Measurements from ENCODE around the gene MYL11. TPM values are rescaled to one million over a fixed set of nuclear protein-coding genes. Genes with fewer than 3 reads are reported as not detected.
"Not testable (repeated sequence)": the region's sequence is repeated elsewhere in the genome, so short reads cannot be mapped to it uniquely, and the experiment has no call there.

MYL11 gene
- total RNA-seq, 1 experiment from 2014 or later: not detected

GRCh38 chr16:30383521-30383920 is 8.9 kb downstream of the MYL11 start:
- no peaks in the 10 kb centered on the region for H3K27me3 ChIP-seq (ENCODE audit: control insufficient read depth, insufficient read depth, low read length)
- no peak for DNase-seq
- H3K36me3 ChIP-seq (replicated peaks; ENCODE audit: control insufficient read depth, insufficient read depth, low read length): no peaks in the 10 kb centered on the region
- H3K4me3 ChIP-seq (ENCODE audit: insufficient read depth, low read depth, low read length): no peak overlapping the region

- Histone ChIP-seq H3K27me3 (ENCODE audit: control insufficient read depth, insufficient read depth, low read length) (no peaks in the 10 kb centered on the region), H3K36me3 (replicated peaks; ENCODE audit: control insufficient read depth, insufficient read depth, low read length) (peaks cover 8% of the 10 kb centered on the region), H3K4me3 (ENCODE audit: insufficient read depth, low read depth, low read length) (peak overlapping the region; percentile 93)
- DNase-seq: peak; percentile 96
These were observed 20.1 kb downstream of the MYL11 start for GRCh38 chr16:30394592-30395154.

GRCh38 chr16:30395155-30395991 is 20.8 kb downstream of the MYL11 start, which contains the start of gene ZNF48:
Gene ZNF48 (plus strand): TSS chr16:30395420. CDS start chr16:30395795, 375 bp downstream.
- Histone ChIP-seq H3K4me3 (ENCODE audit: insufficient read depth, low read depth, low read length) (peak within 1 kb of the TSS; percentile 93), H3K36me3 (replicated peaks; ENCODE audit: control insufficient read depth, insufficient read depth, low read length) (peaks cover 8% of the 10 kb centered on the region), H3K27me3 (ENCODE audit: control insufficient read depth, insufficient read depth, low read length) (no peaks in the 10 kb centered on the region)
- peak; percentile 95 for DNase-seq

- Histone ChIP-seq H3K4me3 (ENCODE audit: insufficient read depth, low read depth, low read length) (peak overlapping the region; percentile 93), H3K27me3 (ENCODE audit: control insufficient read depth, insufficient read depth, low read length) (no peaks in the 10 kb centered on the region), H3K36me3 (replicated peaks; ENCODE audit: control insufficient read depth, insufficient read depth, low read length) (peaks cover 8% of the 10 kb centered on the region)
- DNase-seq: no peak
These were observed 21.5 kb downstream of the MYL11 start for GRCh38 chr16:30395992-30396585.

- not testable (repeated sequence) for H3K27me3 ChIP-seq (ENCODE audit: control insufficient read depth, insufficient read depth, low read length); H3K36me3 ChIP-seq (replicated peaks; ENCODE audit: control insufficient read depth, insufficient read depth, low read length); H3K4me3 ChIP-seq (ENCODE audit: insufficient read depth, low read depth, low read length); DNase-seq
These were observed 22.0 kb downstream of the MYL11 start for GRCh38 chr16:30396627-30397026.

- Histone ChIP-seq H3K4me3 (ENCODE audit: insufficient read depth, low read depth, low read length) (no peak overlapping the region), H3K36me3 (replicated peaks; ENCODE audit: control insufficient read depth, insufficient read depth, low read length) (peaks cover 8% of the 10 kb centered on the region), H3K27me3 (ENCODE audit: control insufficient read depth, insufficient read depth, low read length) (no peaks in the 10 kb centered on the region)
- DNase-seq: no peak
These were observed 22.5 kb downstream of the MYL11 start for GRCh38 chr16:30397056-30397455.

GRCh38 chr16:30397776-30398660 is 23.4 kb downstream of the MYL11 start:
- H3K27me3 ChIP-seq (ENCODE audit: control insufficient read depth, insufficient read depth, low read length): no peaks in the 10 kb centered on the region
- peaks cover 8% of the 10 kb centered on the region for H3K36me3 ChIP-seq (replicated peaks; ENCODE audit: control insufficient read depth, insufficient read depth, low read length)
- H3K4me3 ChIP-seq (ENCODE audit: insufficient read depth, low read depth, low read length): no peak overlapping the region
- DNase-seq: no peak

- peak; percentile 67 for DNase-seq
- Histone ChIP-seq H3K27me3 (ENCODE audit: control insufficient read depth, insufficient read depth, low read length) (no peaks in the 10 kb centered on the region), H3K4me3 (ENCODE audit: insufficient read depth, low read depth, low read length) (no peak overlapping the region), H3K36me3 (replicated peaks; ENCODE audit: control insufficient read depth, insufficient read depth, low read length) (peaks cover 8% of the 10 kb centered on the region)
These were observed 24.2 kb downstream of the MYL11 start for GRCh38 chr16:30398661-30399434.

- H3K36me3 ChIP-seq (replicated peaks; ENCODE audit: control insufficient read depth, insufficient read depth, low read length): peaks cover 8% of the 10 kb centered on the region
- H3K4me3 ChIP-seq (ENCODE audit: insufficient read depth, low read depth, low read length): peak overlapping the region; percentile 59
- peak; percentile 46 for DNase-seq
- no peaks in the 10 kb centered on the region for H3K27me3 ChIP-seq (ENCODE audit: control insufficient read depth, insufficient read depth, low read length)
These were observed 25.0 kb downstream of the MYL11 start for GRCh38 chr16:30399435-30400186.

- Histone ChIP-seq H3K36me3 (replicated peaks; ENCODE audit: control insufficient read depth, insufficient read depth, low read length) (peaks cover 8% of the 10 kb centered on the region), H3K4me3 (ENCODE audit: insufficient read depth, low read depth, low read length) (no peak overlapping the region), H3K27me3 (ENCODE audit: control insufficient read depth, insufficient read depth, low read length) (no peaks in the 10 kb centered on the region; the same call in 1 of the 2 replicates)
- DNase-seq: no peak
These were observed 27.3 kb downstream of the MYL11 start for GRCh38 chr16:30401768-30402425.

- no peak for DNase-seq
- peaks cover 8% of the 10 kb centered on the region for H3K36me3 ChIP-seq (replicated peaks; ENCODE audit: control insufficient read depth, insufficient read depth, low read length)
- H3K4me3 ChIP-seq (ENCODE audit: insufficient read depth, low read depth, low read length): peak overlapping the region; percentile 82
- H3K27me3 ChIP-seq (ENCODE audit: control insufficient read depth, insufficient read depth, low read length): no peaks in the 10 kb centered on the region; the same call in 1 of the 2 replicates
These were observed 32.1 kb downstream of the MYL11 start for GRCh38 chr16:30406795-30407101.

- H3K27me3 ChIP-seq (ENCODE audit: control insufficient read depth, insufficient read depth, low read length): no peaks in the 10 kb centered on the region; the same call in 1 of the 2 replicates
- DNase-seq: peak; percentile 98
- peak within 1 kb of the TSS; percentile 82 for H3K4me3 ChIP-seq (ENCODE audit: insufficient read depth, low read depth, low read length)
- peaks cover 11% of the 10 kb centered on the region for H3K36me3 ChIP-seq (replicated peaks; ENCODE audit: control insufficient read depth, insufficient read depth, low read length)
These were observed 32.7 kb downstream of the MYL11 start, which contains the start of gene ZNF771 for GRCh38 chr16:30407102-30407803. Gene ZNF771 (plus strand): TSS chr16:30407606. CDS start chr16:30408054, 448 bp downstream.

Data from H7 (cell line).